GM18868 (cell line): ENCODE data around the gene MAN1A1.
A peak's percentile ranks its signal among the peaks of the same experiment; 100 is the strongest.

Source experiments
- ATAC-seq: cut with Tn5 transposase; IDR thresholded peaks from one replicate; pipeline ENCODE4 v1.9.1; 2021; ENCODE audit warnings: mild to moderate bottlenecking, moderate library complexity; ENCODE audit not compliant: unreplicated experiment

Gene MAN1A1

GRCh38 chr6:119205911-119206618 lies 143.5 kb downstream of the MAN1A1 start:
- peak; percentile 97 for ATAC-seq

- ATAC-seq = no peak
Measured at GRCh38 chr6:119204719-119205118, 144.8 kb downstream of the MAN1A1 start.

GRCh38 chr6:119201480-119201879 lies 148.1 kb downstream of the MAN1A1 start:
- no peak for ATAC-seq

- no peak for ATAC-seq
Measured at GRCh38 chr6:119200512-119201175, 148.9 kb downstream of the MAN1A1 start.

GRCh38 chr6:119197271-119197670 lies 152.3 kb downstream of the MAN1A1 start:
- no peak for ATAC-seq

GRCh38 chr6:119196715-119197114 lies 152.8 kb downstream of the MAN1A1 start:
- no peak for ATAC-seq

- no peak for ATAC-seq
Measured at GRCh38 chr6:119195848-119196247, 153.7 kb downstream of the MAN1A1 start.

- no peak for ATAC-seq
Measured at GRCh38 chr6:119195204-119195603, 154.4 kb downstream of the MAN1A1 start.

- ATAC-seq = no peak
Measured at GRCh38 chr6:119193707-119194106, 155.9 kb downstream of the MAN1A1 start.

GRCh38 chr6:119192200-119192599 lies 157.4 kb downstream of the MAN1A1 start:
- ATAC-seq = no peak

GRCh38 chr6:119190176-119190575 lies 159.4 kb downstream of the MAN1A1 start:
- ATAC-seq = no peak

- no peak for ATAC-seq
Measured at GRCh38 chr6:119189498-119189897, 160.1 kb downstream of the MAN1A1 start.

GRCh38 chr6:119187596-119187995 lies 162.0 kb downstream of the MAN1A1 start:
- no peak for ATAC-seq

- ATAC-seq = no peak
Measured at GRCh38 chr6:119186490-119186889, 163.1 kb downstream of the MAN1A1 start.

GRCh38 chr6:119184008-119184648 lies 165.4 kb downstream of the MAN1A1 start:
- ATAC-seq = no peak

GRCh38 chr6:119183457-119183856 lies 166.1 kb downstream of the MAN1A1 start:
- no peak for ATAC-seq

GRCh38 chr6:119182875-119183274 lies 166.7 kb downstream of the MAN1A1 start:
- no peak for ATAC-seq

GRCh38 chr6:119182216-119182803 lies 167.3 kb downstream of the MAN1A1 start:
- no peak for ATAC-seq

GRCh38 chr6:119181046-119181445 lies 168.5 kb downstream of the MAN1A1 start:
- ATAC-seq = no peak

GRCh38 chr6:119179842-119180241 lies 169.7 kb downstream of the MAN1A1 start:
- ATAC-seq = no peak

GRCh38 chr6:119179062-119179461 lies 170.5 kb downstream of the MAN1A1 start:
- ATAC-seq = no peak

- no peak for ATAC-seq
Measured at GRCh38 chr6:119176445-119176844, 173.1 kb downstream of the MAN1A1 start.
